ENCODE measurements around the gene RNF135.
"Not testable (repeated sequence)": the region's sequence is repeated elsewhere in the genome, so short reads cannot be mapped to it uniquely, and the experiment has no call there.

Gene RNF135

GRCh38 chr17:31019004-31019403, 48.2 kb downstream of the RNF135 start:
- Histone ChIP-seq H3K9ac (no peak overlapping the region), H2AFZ (ENCODE audit: low read depth) (no peak overlapping the region), H3K4me1 (ENCODE audit: low read depth, poor library complexity, severe bottlenecking) (no peaks in the 10 kb centered on the region), H3K79me2 (ENCODE audit: insufficient read depth, low read depth) (no peaks in the 10 kb centered on the region), H3K4me3 (IDR thresholded peaks at IDR 0.05; ENCODE audit: insufficient read depth, low read depth, low read length) (no peak overlapping the region), H3K4me2 (no peak overlapping the region), H3K27me3 (ENCODE audit: insufficient read depth, low read depth) (no peaks in the 10 kb centered on the region), H4K20me1 (ENCODE audit: insufficient read depth) (no peaks in the 10 kb centered on the region), H3K27ac (no peak overlapping the region), H3K36me3 (ENCODE audit: insufficient read depth) (no peaks in the 10 kb centered on the region)
- TF ChIP-seq, protein P1, sequence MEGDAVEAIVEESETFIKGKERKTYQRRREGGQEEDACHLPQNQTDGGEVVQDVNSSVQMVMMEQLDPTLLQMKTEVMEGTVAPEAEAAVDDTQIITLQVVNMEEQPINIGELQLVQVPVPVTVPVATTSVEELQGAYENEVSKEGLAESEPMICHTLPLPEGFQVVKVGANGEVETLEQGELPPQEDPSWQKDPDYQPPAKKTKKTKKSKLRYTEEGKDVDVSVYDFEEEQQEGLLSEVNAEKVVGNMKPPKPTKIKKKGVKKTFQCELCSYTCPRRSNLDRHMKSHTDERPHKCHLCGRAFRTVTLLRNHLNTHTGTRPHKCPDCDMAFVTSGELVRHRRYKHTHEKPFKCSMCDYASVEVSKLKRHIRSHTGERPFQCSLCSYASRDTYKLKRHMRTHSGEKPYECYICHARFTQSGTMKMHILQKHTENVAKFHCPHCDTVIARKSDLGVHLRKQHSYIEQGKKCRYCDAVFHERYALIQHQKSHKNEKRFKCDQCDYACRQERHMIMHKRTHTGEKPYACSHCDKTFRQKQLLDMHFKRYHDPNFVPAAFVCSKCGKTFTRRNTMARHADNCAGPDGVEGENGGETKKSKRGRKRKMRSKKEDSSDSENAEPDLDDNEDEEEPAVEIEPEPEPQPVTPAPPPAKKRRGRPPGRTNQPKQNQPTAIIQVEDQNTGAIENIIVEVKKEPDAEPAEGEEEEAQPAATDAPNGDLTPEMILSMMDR (conservative IDR thresholded peaks at IDR 0.05; ENCODE audit: low read depth, low read length), result no peak

GRCh38 chr17:31023171-31023570, 52.3 kb downstream of the RNF135 start:
- H2AFZ ChIP-seq (ENCODE audit: low read depth); H3K4me1 ChIP-seq (ENCODE audit: low read depth, poor library complexity, severe bottlenecking); H3K4me2 ChIP-seq; H3K79me2 ChIP-seq (ENCODE audit: insufficient read depth, low read depth); H3K27ac ChIP-seq; H3K27me3 ChIP-seq (ENCODE audit: insufficient read depth, low read depth); H3K9ac ChIP-seq; H3K36me3 ChIP-seq (ENCODE audit: insufficient read depth); H4K20me1 ChIP-seq (ENCODE audit: insufficient read depth); H3K4me3 ChIP-seq (IDR thresholded peaks at IDR 0.05; ENCODE audit: insufficient read depth, low read depth, low read length): not testable (repeated sequence)

GRCh38 chr17:31031841-31032240, 61.0 kb downstream of the RNF135 start:
- H3K4me2 ChIP-seq, result no peak overlapping the region
- TF ChIP-seq, protein P1 (conservative IDR thresholded peaks at IDR 0.05; ENCODE audit: low read depth, low read length), result no peak
- no peak overlapping the region for H3K9ac ChIP-seq
- H3K79me2 ChIP-seq (ENCODE audit: insufficient read depth, low read depth), result no peaks in the 10 kb centered on the region
- H3K4me1 ChIP-seq (ENCODE audit: low read depth, poor library complexity, severe bottlenecking), result no peaks in the 10 kb centered on the region
- no peak overlapping the region for H3K4me3 ChIP-seq (IDR thresholded peaks at IDR 0.05; ENCODE audit: insufficient read depth, low read depth, low read length)
- no peaks in the 10 kb centered on the region for H3K36me3 ChIP-seq (ENCODE audit: insufficient read depth)
- H3K27ac ChIP-seq, result no peak overlapping the region
- H2AFZ ChIP-seq (ENCODE audit: low read depth), result no peak overlapping the region
- no peaks in the 10 kb centered on the region for H3K27me3 ChIP-seq (ENCODE audit: insufficient read depth, low read depth)
- H4K20me1 ChIP-seq (ENCODE audit: insufficient read depth), result no peaks in the 10 kb centered on the region

DNA sequence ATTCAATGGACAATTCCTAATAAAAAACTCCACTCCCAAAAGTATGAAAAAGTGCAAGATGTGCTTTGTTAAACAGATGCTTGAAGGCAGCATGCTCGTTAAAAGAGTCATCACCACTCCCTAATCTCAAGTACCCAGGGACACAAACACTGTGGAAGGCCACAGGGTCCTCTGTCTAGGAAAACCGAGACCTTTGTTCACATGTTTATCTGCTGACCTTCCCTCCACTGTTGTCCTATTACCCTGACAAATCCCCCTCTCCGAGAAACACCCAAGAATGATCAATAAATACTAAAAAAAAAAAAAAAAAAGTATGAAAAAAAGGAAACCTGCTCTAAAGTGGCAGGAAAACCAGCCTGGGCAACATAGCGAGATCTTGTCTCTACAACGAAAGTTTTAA, 64.8 kb downstream of the RNF135 start:
- not testable (repeated sequence) for H3K27me3 ChIP-seq (ENCODE audit: insufficient read depth, low read depth); H3K9ac ChIP-seq; H3K36me3 ChIP-seq (ENCODE audit: insufficient read depth); H3K4me1 ChIP-seq (ENCODE audit: low read depth, poor library complexity, severe bottlenecking); H2AFZ ChIP-seq (ENCODE audit: low read depth); H4K20me1 ChIP-seq (ENCODE audit: insufficient read depth); H3K79me2 ChIP-seq (ENCODE audit: insufficient read depth, low read depth); H3K27ac ChIP-seq; H3K4me3 ChIP-seq (IDR thresholded peaks at IDR 0.05; ENCODE audit: insufficient read depth, low read depth, low read length); H3K4me2 ChIP-seq

DNA sequence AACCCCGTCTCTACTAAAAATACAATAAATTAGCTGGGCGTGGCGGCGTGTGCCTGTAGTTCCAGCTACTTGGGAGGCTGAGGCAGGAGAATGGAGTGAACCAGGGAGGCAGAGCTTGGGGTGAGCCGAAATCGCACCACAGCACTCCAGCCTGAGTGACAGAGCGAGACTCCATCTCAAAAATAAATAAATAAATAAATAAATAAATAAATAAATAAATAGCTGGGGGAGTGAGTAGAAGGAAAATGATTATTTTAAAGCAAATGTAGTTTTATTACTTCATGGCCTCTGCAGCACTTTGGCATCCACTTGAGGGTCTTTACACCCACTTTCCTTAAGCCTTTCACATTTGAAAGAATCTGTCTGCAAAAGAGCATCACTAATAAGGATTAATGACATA, 70.0 kb downstream of the RNF135 start:
- H4K20me1 ChIP-seq (ENCODE audit: insufficient read depth); H3K27me3 ChIP-seq (ENCODE audit: insufficient read depth, low read depth); H3K4me2 ChIP-seq; H3K9ac ChIP-seq; H2AFZ ChIP-seq (ENCODE audit: low read depth); H3K4me1 ChIP-seq (ENCODE audit: low read depth, poor library complexity, severe bottlenecking); H3K36me3 ChIP-seq (ENCODE audit: insufficient read depth); H3K27ac ChIP-seq; H3K4me3 ChIP-seq (IDR thresholded peaks at IDR 0.05; ENCODE audit: insufficient read depth, low read depth, low read length); H3K79me2 ChIP-seq (ENCODE audit: insufficient read depth, low read depth): not testable (repeated sequence)

DNA sequence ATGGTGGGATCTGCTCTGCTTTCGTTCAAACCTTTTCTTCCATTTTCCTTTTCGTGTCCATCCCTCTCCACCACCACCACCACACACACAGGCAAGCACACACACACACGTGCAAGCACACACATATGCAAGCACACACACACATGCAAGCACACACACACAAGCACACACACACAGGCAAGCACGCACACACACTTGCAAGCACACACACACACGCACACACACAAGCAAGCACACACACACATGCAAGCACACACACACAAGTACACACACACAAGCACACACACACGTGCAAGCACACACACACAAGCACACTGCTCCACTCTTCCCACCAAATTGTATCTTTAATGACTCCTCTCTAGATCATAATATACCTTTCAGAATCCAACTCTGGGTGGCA, 71.5 kb downstream of the RNF135 start:
- not testable (repeated sequence) for H3K4me3 ChIP-seq (IDR thresholded peaks at IDR 0.05; ENCODE audit: insufficient read depth, low read depth, low read length)

GRCh38 chr17:31046856-31047425, 76.1 kb downstream of the RNF135 start:
- not testable (repeated sequence) for H3K79me2 ChIP-seq (ENCODE audit: insufficient read depth, low read depth); H4K20me1 ChIP-seq (ENCODE audit: insufficient read depth); H3K27ac ChIP-seq; H3K9ac ChIP-seq; H3K27me3 ChIP-seq (ENCODE audit: insufficient read depth, low read depth); H3K4me3 ChIP-seq (IDR thresholded peaks at IDR 0.05; ENCODE audit: insufficient read depth, low read depth, low read length); H3K36me3 ChIP-seq (ENCODE audit: insufficient read depth); H2AFZ ChIP-seq (ENCODE audit: low read depth); H3K4me1 ChIP-seq (ENCODE audit: low read depth, poor library complexity, severe bottlenecking); H3K4me2 ChIP-seq

More for the DNA sequence above, 71.5 kb downstream of the RNF135 start:
- H3K27ac ChIP-seq; H4K20me1 ChIP-seq (ENCODE audit: insufficient read depth); H3K4me1 ChIP-seq (ENCODE audit: low read depth, poor library complexity, severe bottlenecking); H2AFZ ChIP-seq (ENCODE audit: low read depth); H3K79me2 ChIP-seq (ENCODE audit: insufficient read depth, low read depth); H3K36me3 ChIP-seq (ENCODE audit: insufficient read depth); H3K27me3 ChIP-seq (ENCODE audit: insufficient read depth, low read depth); H3K4me2 ChIP-seq; H3K9ac ChIP-seq: not testable (repeated sequence)
